GM18861 (cell line): Measurements from ENCODE around the gene SLC22A31.
"Not testable (repeated sequence)": the region's sequence is repeated elsewhere in the genome, so short reads cannot be mapped to it uniquely, and the experiment has no call there.

Experiments used
- ATAC-seq: cut with Tn5 transposase; IDR thresholded peaks from one replicate; pipeline ENCODE4 v1.9.1; 2021; ENCODE audit not compliant: unreplicated experiment

Gene SLC22A31

GRCh38 chr16:89166696-89167424 is 33.5 kb downstream of the SLC22A31 start:
- ATAC-seq, result no peak

DNA sequence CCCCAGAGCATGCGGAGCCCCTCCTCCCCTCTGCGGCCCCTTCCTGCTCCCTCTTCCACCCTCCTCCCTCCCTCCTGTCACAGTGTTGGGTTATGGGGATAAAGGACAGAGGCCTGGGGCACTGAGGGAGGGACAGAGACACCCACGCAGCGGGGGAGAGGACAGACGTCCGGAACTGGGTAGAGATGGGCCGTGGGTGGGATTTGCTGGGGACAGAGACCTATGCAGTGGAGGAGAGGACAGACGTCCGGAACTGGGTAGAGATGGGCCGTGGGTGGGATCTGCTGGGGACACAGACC is 34.7 kb downstream of the SLC22A31 start:
- not testable (repeated sequence) for ATAC-seq

DNA sequence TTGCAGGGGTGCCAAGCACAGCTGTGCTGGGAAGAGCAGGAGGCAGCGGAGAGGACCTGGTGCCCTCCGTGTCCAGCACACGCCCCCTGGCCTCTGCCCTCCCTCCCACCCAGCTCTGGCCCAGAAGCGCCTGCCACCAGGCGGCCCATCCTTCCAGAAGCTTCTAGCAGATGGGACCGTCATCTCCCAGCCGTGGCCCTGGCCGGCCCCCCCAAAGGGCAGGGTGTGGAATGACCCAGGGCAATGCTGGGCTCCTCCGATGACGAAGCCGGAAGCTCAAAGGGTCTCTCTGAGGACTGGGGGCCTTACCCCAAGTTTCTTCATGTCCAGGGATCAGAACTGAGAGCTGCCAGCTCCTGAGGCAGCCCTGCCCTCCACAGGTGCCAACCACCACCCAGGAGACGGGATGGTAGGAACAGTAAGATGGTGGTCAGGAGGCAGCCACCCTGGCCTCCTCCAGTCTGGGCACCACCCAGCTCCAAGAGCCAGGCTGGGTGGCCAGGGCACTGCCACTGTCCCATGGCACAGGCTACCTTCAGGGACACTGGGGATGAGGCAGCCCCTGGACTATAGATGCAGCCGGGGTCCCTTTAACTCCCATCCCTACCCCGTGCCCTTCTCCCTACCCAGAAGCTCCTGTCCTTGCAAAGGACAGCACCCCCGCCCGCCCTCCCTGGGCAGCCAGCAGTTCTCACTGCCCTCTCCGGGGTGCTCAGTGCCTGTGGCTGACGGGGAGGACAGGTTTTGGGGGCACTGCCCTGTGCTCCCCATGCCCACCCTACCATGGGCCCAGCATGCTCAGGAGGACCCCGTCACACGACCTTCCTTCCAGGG is 35.3 kb downstream of the SLC22A31 start:
- no peak for ATAC-seq

GRCh38 chr16:89164436-89164835 is 35.9 kb downstream of the SLC22A31 start:
- no peak for ATAC-seq

- ATAC-seq, result no peak
Measured at GRCh38 chr16:89163297-89163696, 37.0 kb downstream of the SLC22A31 start.

DNA sequence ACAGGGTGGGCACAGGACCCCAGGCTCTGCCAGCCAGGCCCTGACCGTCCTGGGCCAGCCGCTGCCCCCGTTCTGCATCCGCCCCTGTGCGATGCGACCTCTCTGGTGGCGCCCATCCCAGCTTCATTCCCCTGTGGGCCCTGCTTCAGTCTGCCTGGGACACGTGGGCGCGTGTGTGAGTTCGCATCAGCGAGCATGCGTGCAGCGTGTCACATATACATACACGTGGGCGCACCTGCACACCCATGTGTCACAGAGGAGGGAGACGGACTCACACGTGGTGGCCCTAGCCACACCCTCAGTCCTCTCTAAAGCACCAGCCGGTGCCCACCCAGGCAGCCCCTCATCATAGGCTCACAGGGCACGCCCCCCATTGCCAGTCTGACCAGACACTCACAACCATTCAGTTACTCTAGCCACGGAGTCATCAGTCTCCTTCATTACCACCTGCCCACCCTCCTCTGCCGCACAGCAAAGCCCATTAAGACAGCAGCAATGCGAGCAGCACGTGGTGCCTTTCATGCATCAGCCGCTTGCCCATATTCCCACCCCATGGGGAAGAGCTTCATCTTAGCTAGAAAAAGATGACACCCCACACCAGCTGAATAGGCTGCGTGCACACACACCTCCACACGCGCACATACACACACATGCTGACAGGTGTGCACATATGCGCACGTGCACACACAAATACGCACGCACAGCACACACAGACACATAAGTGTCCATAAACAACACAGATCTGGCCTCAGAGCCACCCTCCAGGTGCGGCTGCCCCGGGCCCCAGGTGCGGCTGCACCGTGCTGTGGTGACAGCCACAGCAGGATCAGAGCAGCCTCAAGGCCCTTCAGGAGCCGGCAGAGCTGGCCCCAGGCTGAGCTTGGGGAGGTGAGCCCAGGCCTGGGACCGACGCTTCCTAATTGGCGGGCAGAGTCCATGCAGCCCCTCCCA is 38.3 kb downstream of the SLC22A31 start:
- no peak for ATAC-seq

DNA sequence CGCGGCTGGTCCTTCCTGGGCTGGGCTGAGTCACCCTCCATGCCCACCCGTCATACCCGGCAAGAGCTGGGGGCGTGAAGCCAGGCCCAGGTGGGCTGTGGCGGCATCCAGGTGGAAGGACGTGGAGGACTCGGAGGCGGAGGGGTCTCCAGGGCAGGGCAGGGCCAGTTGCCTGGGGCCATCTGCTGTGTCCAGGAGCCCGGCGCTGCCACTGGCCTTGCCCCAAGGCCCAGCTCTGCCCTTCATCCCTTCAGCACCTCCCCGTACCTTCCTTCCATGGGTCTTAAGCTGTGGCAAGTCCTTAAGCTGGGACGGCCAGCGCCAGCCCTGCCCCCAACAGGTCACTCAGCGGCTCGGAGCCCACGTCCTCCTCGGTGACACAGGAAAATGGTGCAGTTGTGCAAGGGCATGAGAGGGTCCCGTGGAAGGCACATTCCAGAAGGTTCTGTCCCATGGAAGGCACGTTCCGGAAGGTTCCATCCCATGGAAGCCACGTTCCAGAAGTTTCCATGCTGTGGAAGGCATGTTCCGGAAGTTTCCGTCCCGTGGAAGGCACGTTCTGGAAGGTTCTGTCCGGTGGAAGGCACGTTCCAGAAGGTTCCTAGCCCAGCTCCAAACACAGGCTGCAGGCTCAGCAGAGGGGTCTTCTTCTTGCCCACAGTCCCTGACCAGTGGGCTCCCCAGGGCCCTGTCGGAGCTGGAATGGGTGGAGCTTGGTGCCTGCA is 39.2 kb downstream of the SLC22A31 start:
- ATAC-seq, result no peak

DNA sequence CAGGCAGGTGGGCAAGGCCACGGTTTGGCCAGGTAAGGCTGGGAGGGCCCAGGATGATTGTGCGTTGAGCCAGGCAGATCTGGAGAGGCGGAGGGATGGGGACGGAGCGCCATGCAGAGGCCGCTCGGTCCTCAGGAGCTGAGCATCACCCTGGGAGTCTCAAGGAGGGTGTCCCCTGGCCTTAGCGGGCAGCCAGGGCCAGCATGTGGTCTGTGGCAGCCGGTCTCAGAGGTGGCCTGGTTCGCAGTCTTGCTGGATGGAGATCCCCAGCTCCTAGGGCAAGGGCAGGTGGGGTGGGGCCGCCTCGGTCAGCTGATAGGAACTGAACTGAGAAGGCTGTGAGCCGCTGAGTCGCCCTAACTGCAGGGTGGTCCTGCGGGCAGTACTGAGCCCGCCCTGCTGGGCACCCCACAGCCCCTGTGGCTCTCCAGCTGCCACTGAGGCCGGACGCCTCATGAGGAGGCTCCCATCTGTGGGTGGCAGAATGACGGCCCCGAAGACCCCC is 40.4 kb downstream of the SLC22A31 start:
- ATAC-seq, result no peak

- ATAC-seq, result no peak
Measured at GRCh38 chr16:89159066-89159849, 41.1 kb downstream of the SLC22A31 start.

DNA sequence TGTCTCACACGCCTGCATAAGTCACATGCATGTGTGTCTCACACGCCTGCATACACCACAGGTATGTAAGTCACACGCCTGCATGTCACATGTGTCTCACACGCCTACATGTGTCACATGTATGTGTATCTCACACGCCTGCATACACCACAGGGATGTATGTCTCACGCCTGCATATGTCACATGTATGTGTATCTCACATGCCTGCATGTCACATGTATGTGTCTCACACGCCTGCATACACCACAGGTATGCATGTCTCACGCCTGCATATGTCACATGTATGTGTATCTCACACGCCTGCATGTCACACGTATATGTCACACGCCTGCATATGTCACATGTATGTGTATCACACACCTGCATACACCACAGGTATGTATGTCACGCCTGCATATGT is 42.6 kb downstream of the SLC22A31 start:
- ATAC-seq, result no peak

GRCh38 chr16:89156740-89157645 is 43.3 kb downstream of the SLC22A31 start:
- no peak for ATAC-seq

- ATAC-seq, result no peak
Measured at GRCh38 chr16:89155851-89156739, 44.2 kb downstream of the SLC22A31 start.

DNA sequence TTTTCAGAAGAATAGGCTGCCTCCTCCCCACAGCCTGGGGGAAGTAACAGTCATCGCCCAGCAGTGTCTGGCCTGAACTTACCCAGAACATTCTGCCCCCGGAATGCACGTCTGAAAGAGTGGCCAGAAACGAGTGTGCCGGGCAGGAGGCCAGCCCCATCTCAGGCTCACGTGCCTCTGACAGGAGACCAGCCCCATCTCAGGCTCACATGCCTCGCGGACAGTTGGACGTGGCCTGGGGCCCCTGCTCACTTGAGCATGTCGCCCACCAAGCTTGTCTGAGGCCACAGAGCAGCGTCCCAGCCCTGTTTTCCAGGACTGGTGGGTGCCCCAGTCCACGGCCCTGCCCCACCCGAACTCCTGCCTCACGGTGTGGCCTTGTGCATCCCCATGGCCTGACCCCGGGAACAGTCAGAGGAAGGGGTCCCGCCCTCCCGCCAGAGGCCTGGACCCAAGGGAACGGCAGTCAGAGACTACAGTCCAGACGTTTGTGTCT is 45.1 kb downstream of the SLC22A31 start:
- no peak for ATAC-seq

DNA sequence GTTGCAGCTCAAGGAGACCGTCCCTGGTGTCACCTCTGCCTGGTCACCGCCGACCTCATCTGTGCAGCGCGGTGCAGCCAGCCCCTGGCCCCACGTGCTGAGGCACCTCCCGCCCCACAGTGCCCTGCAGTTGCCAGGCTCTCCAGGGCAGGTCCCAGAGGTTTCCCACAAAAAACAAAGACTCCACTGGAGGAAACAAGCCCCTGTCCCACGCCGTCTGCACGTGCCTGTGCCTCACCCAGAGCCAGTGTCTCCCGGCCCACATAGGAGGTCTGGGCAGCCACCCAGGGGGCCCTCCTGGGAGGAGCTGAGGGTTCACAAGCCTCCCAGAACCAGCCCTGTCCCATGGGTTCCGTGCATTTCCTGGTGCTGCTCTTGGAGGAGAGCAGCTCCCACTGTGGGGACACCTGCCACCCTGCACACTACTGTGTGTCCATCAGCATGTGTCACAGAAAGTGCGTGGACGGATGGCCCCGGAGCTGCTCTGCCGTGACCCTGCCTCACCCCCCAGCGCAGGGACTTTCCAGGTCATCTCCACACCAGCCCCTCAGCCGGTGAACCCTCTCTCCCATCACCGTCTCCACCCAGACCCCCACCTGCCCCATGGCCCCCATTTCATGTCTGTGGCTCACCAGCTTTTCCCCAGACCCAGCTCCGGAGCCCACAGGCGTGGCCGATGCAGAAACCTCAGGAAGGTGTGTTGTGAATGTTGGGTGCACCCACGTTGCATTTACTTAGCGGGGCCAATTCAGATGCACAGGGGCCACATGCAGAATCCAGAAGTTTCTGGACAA is 45.8 kb downstream of the SLC22A31 start:
- ATAC-seq, result no peak

- ATAC-seq, result no peak
Measured at GRCh38 chr16:89153848-89154271, 46.5 kb downstream of the SLC22A31 start.

DNA sequence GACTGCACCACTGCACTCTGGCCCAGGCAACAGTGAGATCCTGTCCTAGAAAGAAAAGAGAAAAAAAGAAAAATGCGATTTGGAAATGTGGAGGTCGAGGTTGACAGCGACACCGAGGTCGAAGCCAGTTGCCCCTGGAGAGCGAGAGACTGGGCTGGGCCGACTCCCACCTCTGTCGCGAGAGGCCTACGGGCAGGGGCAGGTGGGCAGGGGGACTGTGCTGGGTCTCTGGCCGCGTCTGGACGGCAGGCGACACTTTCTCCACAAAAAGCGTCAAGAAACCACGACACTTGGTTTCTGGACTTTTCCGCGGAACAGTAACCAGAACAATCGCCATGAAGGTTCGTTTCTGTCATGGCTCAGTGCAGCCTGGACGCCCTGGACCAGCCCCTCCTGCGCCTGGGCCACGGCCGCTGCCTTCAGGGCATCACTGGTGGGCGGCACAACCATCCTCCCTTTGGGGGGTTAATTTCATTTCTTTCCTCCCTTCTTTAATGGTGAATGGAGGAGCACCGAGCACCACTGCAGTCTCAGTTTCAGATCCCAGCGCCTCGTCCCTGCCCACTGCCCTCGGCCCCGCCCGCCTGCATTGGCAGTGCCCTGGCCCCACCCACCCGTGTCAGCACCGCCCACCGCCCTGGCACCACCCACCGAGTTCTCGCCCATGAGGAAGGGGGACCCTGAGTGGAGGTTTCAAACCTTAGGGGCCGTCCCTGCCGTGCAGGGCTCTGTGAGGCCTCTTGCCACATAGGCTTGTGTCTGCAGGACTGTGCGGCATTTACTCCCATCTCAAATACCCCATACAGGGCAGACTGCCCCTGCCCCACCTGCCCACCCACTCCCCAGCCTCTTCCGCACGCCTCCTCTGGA is 47.3 kb downstream of the SLC22A31 start:
- ATAC-seq, result no peak
